ENCODE data around the gene RPL39L.
A peak's percentile ranks its signal among the peaks of the same experiment; 100 is the strongest.

RPL39L gene

DNA sequence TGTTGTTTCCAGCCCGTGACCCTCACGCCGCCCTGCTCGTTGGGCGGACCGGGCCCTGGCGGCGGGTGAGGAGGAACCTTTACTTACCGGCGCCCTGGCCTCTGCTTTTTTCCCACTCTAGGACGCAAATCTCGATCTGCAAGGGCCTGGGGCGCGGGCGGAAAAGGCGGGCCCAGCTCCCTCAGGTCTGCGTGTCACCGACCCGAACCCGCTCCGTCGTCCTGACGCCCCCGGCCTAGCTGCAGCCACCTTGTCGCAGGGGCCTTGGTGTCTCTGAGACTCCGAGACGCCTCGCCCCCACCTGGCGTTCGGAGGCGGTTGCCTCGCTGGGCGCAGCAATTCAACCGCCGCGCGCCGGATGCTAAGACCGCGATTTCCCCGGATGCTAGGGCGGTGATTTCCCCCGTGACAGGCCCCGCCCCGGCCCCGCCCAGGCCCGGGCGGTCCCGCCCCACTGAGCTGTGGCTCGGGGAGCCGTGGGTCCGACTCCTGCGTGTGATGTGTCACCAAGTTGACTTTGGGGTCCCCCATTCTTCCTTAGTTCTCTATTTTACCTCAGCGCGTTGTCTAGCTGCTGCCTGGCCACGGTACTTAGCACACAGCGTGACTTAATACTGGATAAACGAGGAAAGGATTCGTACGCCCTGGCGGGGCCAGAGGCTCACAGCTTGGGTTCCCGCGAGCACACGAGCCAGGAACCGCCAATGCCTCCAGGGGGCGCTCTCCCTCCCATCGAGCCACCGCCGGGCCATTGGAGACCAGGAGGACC, at the start of gene RPL39L (continued):
- TF ChIP-seq, protein P1, sequence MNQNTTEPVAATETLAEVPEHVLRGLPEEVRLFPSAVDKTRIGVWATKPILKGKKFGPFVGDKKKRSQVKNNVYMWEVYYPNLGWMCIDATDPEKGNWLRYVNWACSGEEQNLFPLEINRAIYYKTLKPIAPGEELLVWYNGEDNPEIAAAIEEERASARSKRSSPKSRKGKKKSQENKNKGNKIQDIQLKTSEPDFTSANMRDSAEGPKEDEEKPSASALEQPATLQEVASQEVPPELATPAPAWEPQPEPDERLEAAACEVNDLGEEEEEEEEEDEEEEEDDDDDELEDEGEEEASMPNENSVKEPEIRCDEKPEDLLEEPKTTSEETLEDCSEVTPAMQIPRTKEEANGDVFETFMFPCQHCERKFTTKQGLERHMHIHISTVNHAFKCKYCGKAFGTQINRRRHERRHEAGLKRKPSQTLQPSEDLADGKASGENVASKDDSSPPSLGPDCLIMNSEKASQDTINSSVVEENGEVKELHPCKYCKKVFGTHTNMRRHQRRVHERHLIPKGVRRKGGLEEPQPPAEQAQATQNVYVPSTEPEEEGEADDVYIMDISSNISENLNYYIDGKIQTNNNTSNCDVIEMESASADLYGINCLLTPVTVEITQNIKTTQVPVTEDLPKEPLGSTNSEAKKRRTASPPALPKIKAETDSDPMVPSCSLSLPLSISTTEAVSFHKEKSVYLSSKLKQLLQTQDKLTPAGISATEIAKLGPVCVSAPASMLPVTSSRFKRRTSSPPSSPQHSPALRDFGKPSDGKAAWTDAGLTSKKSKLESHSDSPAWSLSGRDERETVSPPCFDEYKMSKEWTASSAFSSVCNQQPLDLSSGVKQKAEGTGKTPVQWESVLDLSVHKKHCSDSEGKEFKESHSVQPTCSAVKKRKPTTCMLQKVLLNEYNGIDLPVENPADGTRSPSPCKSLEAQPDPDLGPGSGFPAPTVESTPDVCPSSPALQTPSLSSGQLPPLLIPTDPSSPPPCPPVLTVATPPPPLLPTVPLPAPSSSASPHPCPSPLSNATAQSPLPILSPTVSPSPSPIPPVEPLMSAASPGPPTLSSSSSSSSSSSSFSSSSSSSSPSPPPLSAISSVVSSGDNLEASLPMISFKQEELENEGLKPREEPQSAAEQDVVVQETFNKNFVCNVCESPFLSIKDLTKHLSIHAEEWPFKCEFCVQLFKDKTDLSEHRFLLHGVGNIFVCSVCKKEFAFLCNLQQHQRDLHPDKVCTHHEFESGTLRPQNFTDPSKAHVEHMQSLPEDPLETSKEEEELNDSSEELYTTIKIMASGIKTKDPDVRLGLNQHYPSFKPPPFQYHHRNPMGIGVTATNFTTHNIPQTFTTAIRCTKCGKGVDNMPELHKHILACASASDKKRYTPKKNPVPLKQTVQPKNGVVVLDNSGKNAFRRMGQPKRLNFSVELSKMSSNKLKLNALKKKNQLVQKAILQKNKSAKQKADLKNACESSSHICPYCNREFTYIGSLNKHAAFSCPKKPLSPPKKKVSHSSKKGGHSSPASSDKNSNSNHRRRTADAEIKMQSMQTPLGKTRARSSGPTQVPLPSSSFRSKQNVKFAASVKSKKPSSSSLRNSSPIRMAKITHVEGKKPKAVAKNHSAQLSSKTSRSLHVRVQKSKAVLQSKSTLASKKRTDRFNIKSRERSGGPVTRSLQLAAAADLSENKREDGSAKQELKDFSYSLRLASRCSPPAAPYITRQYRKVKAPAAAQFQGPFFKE (tag by site-specific recombination; IDR thresholded peaks at IDR 0.05; ENCODE audit: borderline replicate concordance): no peak
- TF ChIP-seq BCL11B (tag by site-specific recombination; IDR thresholded peaks at IDR 0.05; ENCODE audit: low read depth): no peak
- TF ChIP-seq, protein P2, sequence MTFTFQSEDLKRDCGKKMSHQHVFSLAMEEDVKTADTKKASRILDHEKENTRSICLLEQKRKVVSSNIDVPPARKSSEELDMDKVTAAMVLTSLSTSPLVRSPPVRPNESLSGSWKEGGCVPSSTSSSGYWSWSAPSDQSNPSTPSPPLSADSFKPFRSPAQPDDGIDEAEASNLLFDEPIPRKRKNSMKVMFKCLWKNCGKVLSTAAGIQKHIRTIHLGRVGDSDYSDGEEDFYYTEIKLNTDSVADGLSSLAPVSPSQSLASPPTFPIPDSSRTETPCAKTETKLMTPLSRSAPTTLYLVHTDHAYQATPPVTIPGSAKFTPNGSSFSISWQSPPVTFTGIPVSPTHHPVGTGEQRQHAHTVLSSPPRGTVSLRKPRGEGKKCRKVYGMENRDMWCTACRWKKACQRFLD (tag by site-specific recombination; IDR thresholded peaks at IDR 0.05): no peak
- TF ChIP-seq ZNF521 (tag by site-specific recombination; IDR thresholded peaks at IDR 0.05): no peak
- TF ChIP-seq KLF10 (tag by site-specific recombination; IDR thresholded peaks at IDR 0.05): peak; percentile 31
- TF ChIP-seq ZNF624 (tag by site-specific recombination; IDR thresholded peaks at IDR 0.05): no peak
- no peak for TF ChIP-seq ZNF792 (tag by site-specific recombination; IDR thresholded peaks at IDR 0.05)
- peak; percentile 91 for TF ChIP-seq GLIS2 (tag by site-specific recombination; IDR thresholded peaks at IDR 0.05)
- TF ChIP-seq ZNF169 (tag by site-specific recombination; IDR thresholded peaks at IDR 0.05): no peak
- no peak for TF ChIP-seq ZNF155 (tag by site-specific recombination; IDR thresholded peaks at IDR 0.05)
- TF ChIP-seq ZNF114 (tag by site-specific recombination; IDR thresholded peaks at IDR 0.05): no peak
- TF ChIP-seq HOXD13 (CRISPR knock-in tag; IDR thresholded peaks at IDR 0.05; ENCODE audit: borderline replicate concordance): no peak
- TF ChIP-seq EGR2 (tag by site-specific recombination; IDR thresholded peaks at IDR 0.05; ENCODE audit: low read depth): peak; percentile 73
- peak; percentile 85 for TF ChIP-seq SP3 (tag by site-specific recombination; IDR thresholded peaks at IDR 0.05)
- TF ChIP-seq, protein P3, sequence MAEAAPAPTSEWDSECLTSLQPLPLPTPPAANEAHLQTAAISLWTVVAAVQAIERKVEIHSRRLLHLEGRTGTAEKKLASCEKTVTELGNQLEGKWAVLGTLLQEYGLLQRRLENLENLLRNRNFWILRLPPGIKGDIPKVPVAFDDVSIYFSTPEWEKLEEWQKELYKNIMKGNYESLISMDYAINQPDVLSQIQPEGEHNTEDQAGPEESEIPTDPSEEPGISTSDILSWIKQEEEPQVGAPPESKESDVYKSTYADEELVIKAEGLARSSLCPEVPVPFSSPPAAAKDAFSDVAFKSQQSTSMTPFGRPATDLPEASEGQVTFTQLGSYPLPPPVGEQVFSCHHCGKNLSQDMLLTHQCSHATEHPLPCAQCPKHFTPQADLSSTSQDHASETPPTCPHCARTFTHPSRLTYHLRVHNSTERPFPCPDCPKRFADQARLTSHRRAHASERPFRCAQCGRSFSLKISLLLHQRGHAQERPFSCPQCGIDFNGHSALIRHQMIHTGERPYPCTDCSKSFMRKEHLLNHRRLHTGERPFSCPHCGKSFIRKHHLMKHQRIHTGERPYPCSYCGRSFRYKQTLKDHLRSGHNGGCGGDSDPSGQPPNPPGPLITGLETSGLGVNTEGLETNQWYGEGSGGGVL (tag by site-specific recombination; IDR thresholded peaks at IDR 0.05): no peak
- TF ChIP-seq ZNF701 (tag by site-specific recombination; IDR thresholded peaks at IDR 0.05): no peak
- no peak for TF ChIP-seq TCF7L2 (IDR thresholded peaks at IDR 0.05; ENCODE audit: borderline replicate concordance, low read depth, low read length)
- no peak for TF ChIP-seq ZNF157 (tag by site-specific recombination; IDR thresholded peaks at IDR 0.05)
- TF ChIP-seq, protein P4, sequence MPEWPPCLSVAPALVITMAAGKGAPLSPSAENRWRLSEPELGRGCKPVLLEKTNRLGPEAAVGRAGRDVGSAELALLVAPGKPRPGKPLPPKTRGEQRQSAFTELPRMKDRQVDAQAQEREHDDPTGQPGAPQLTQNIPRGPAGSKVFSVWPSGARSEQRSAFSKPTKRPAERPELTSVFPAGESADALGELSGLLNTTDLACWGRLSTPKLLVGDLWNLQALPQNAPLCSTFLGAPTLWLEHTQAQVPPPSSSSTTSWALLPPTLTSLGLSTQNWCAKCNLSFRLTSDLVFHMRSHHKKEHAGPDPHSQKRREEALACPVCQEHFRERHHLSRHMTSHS (tag by site-specific recombination; IDR thresholded peaks at IDR 0.05): no peak
- no peak for TF ChIP-seq ZNF623 (tag by site-specific recombination; IDR thresholded peaks at IDR 0.05)
- TF ChIP-seq ZNF423 (tag by site-specific recombination; IDR thresholded peaks at IDR 0.05): no peak
- TF ChIP-seq ZNF292 (tag by site-specific recombination; IDR thresholded peaks at IDR 0.05; ENCODE audit: borderline replicate concordance, low read depth): no peak
- peak; percentile 85 for TF ChIP-seq ZBTB20 (tag by site-specific recombination; IDR thresholded peaks at IDR 0.05)
- no peak for TF ChIP-seq PRDM1 (tag by site-specific recombination; IDR thresholded peaks at IDR 0.05)
- TF ChIP-seq ZNF514 (tag by site-specific recombination; IDR thresholded peaks at IDR 0.05): no peak
- TF ChIP-seq, protein P5, sequence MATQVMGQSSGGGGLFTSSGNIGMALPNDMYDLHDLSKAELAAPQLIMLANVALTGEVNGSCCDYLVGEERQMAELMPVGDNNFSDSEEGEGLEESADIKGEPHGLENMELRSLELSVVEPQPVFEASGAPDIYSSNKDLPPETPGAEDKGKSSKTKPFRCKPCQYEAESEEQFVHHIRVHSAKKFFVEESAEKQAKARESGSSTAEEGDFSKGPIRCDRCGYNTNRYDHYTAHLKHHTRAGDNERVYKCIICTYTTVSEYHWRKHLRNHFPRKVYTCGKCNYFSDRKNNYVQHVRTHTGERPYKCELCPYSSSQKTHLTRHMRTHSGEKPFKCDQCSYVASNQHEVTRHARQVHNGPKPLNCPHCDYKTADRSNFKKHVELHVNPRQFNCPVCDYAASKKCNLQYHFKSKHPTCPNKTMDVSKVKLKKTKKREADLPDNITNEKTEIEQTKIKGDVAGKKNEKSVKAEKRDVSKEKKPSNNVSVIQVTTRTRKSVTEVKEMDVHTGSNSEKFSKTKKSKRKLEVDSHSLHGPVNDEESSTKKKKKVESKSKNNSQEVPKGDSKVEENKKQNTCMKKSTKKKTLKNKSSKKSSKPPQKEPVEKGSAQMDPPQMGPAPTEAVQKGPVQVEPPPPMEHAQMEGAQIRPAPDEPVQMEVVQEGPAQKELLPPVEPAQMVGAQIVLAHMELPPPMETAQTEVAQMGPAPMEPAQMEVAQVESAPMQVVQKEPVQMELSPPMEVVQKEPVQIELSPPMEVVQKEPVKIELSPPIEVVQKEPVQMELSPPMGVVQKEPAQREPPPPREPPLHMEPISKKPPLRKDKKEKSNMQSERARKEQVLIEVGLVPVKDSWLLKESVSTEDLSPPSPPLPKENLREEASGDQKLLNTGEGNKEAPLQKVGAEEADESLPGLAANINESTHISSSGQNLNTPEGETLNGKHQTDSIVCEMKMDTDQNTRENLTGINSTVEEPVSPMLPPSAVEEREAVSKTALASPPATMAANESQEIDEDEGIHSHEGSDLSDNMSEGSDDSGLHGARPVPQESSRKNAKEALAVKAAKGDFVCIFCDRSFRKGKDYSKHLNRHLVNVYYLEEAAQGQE (tag by site-specific recombination; IDR thresholded peaks at IDR 0.05): no peak
